Stimulated activated naive CD4-positive, alpha-beta T cell treated with Interleukin-2 at 50 U/mL for 16 hours (primary cell): ENCODE results near the gene IFT88.
"Not testable (repeated sequence)": the region's sequence is repeated elsewhere in the genome, so short reads cannot be mapped to it uniquely, and the experiment has no call there.

ENCODE experiments used
- DNase-seq: peaks from one replicate; lab custom pipeline; 2025; lab: John Stamatoyannopoulos, UW

The IFT88 gene

GRCh38 chr13:20636079-20636478 lies 69.1 kb downstream of the IFT88 start:
- DNase-seq, result no peak

GRCh38 chr13:20637811-20638210 lies 70.9 kb downstream of the IFT88 start:
- DNase-seq, result no peak

- no peak for DNase-seq
These were observed 80.8 kb downstream of the IFT88 start for GRCh38 chr13:20647758-20648157.

- DNase-seq, result no peak
These were observed 86.0 kb downstream of the IFT88 start for GRCh38 chr13:20652946-20653345.

GRCh38 chr13:20654156-20654555 lies 87.2 kb downstream of the IFT88 start:
- no peak for DNase-seq

- no peak for DNase-seq
These were observed 91.6 kb downstream of the IFT88 start for GRCh38 chr13:20658451-20659040.

- no peak for DNase-seq
These were observed 97.4 kb downstream of the IFT88 start for GRCh38 chr13:20664351-20664750.

GRCh38 chr13:20666948-20667347 lies 100.0 kb downstream of the IFT88 start:
- DNase-seq, result no peak

- no peak for DNase-seq
These were observed 101.0 kb downstream of the IFT88 start for GRCh38 chr13:20667857-20668437.

GRCh38 chr13:20669162-20669561 lies 102.2 kb downstream of the IFT88 start:
- no peak for DNase-seq

- no peak for DNase-seq
These were observed 104.8 kb downstream of the IFT88 start for GRCh38 chr13:20671789-20672188.

GRCh38 chr13:20672772-20673171 lies 105.8 kb downstream of the IFT88 start:
- DNase-seq, result no peak

- no peak for DNase-seq
These were observed 106.8 kb downstream of the IFT88 start for GRCh38 chr13:20673715-20674114.

GRCh38 chr13:20676213-20676612 lies 109.3 kb downstream of the IFT88 start:
- DNase-seq, result no peak

- DNase-seq, result not testable (repeated sequence)
These were observed 111.6 kb downstream of the IFT88 start for GRCh38 chr13:20678606-20679005.

- no peak for DNase-seq
These were observed 112.9 kb downstream of the IFT88 start for GRCh38 chr13:20679879-20680278.

- DNase-seq, result no peak
These were observed 113.6 kb downstream of the IFT88 start for GRCh38 chr13:20680416-20681080.

- not testable (repeated sequence) for DNase-seq
These were observed 114.5 kb downstream of the IFT88 start for GRCh38 chr13:20681481-20681880.

- DNase-seq, result no peak
These were observed 115.1 kb downstream of the IFT88 start for GRCh38 chr13:20682061-20682460.

- no peak for DNase-seq
These were observed 117.1 kb downstream of the IFT88 start for GRCh38 chr13:20684041-20684440.

- no peak for DNase-seq
These were observed 117.6 kb downstream of the IFT88 start for GRCh38 chr13:20684546-20684945.

- DNase-seq, result no peak
These were observed 118.1 kb downstream of the IFT88 start for GRCh38 chr13:20685092-20685491.

GRCh38 chr13:20686167-20686566 lies 119.2 kb downstream of the IFT88 start:
- no peak for DNase-seq
